Activated CD4-positive, alpha-beta T cell treated with anti-CD3 and anti-CD28 coated beads, Interleukin-2, amount 50 U/mL, for 48 hours (primary cell): ENCODE measurements around the gene ARHGEF40.

ENCODE experiments used
- DNase-seq, 2 experiments: peaks; one replicate each; pipeline ENCODE4 v3.0.0-alpha.2; 2020

ARHGEF40 gene

DNA sequence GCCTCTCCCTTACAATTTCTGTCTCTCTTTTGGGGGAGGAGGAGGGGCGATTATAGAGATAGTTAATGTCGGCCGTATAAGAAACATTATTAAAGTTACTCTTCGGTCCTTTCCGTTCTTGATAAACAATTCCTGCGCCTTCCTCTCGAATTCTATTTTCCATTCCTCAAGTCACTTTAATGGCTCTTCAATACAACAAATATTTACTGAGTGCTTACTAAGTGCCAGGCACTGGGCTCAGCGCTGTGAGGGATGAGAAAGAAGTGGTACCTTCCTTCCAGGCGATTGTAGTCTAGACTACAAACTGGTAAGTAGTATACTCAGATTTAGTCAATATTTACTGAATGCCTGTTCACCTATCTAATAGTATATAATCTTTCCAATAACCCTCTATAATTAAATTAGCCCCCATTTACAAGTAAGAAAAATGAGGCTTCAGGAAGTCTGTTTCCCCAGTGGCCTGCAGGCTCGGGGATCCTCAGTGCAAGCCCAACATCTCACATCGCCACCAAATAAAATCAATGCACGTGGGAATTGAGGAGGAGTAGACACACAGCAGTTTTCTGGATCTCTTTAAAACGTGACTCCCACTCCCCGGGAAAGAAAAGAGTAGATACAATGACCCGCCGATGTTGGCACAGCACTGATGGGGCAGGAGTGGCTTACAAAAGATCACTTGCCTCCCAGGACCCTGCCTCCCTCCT lies 28.9 kb downstream of the ARHGEF40 start:
- DNase-seq = no peak

DNA sequence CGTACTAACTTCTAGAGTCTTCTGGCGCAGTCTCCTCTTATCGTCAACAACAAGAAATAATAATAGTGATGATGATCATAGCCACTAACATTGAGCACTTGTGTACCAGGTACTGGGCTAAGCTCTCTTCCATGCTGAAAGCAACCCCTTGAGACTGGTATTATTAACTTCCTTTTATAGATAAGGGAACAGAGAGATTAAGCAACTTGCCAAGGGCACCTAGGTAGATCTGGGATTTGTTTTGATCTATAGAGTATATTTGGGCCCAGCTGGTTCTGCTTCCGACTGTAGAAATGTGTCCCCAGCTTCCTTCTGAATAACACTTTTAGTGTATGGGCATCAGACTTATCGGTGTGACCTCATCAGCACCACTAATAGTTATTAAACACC lies 29.5 kb downstream of the ARHGEF40 start:
- DNase-seq = no peak

DNA sequence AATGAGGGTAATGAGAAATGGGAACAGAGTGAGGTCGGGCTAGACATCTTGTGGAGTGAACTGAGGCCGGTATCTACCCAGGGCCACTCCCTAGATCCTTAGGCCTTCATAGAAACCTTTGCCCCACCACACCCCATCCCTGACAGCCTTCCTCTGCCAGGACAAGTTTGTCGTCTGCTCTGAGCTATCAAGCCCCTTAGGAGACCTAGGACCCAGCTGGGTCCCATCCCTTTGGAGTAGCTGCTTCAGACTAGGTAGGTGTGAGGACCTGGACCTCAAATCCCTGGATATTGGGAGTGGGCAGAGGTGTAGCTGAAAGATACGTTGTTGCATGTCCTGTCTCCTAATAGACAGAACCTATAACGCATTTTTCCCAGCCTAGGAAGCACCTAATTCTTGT lies 30.8 kb downstream of the ARHGEF40 start, which contains the start of gene TMEM253:
TMEM253 (plus strand) TSS at position 136 of the 400 bp plus-strand sequence. CDS start 278 bp downstream, outside the sequence.
- no peak for DNase-seq

DNA sequence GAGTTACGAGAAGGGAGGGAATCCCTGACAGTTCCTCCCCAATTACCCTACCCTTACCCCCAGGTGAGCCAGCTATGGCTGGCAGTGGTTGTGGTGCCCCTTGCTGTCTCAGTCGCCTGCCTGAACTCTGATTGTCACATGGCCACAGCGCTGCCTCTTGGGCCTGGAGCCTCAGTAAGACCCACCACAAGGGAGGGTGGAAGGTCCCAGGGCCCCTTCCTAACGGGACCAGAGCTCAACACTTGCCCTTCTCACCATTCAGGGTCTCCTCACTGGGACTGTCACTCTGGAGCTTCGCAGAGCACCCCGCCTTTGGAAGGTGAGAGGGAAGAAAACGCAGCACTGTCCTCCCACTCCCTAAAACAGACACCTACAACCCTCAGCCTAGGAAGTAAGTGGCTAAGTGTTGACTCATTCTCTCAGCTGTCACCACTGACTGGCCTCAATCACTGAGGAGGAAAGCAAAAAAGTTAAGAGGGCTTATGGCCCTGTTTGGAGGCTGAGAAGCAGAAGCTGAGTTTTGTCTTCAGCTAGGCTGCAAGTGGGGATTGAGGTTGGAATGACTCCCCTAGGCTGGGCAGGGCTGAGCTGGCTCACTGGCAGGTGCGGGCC lies 31.8 kb downstream of the ARHGEF40 start:
- no peak for DNase-seq

DNA sequence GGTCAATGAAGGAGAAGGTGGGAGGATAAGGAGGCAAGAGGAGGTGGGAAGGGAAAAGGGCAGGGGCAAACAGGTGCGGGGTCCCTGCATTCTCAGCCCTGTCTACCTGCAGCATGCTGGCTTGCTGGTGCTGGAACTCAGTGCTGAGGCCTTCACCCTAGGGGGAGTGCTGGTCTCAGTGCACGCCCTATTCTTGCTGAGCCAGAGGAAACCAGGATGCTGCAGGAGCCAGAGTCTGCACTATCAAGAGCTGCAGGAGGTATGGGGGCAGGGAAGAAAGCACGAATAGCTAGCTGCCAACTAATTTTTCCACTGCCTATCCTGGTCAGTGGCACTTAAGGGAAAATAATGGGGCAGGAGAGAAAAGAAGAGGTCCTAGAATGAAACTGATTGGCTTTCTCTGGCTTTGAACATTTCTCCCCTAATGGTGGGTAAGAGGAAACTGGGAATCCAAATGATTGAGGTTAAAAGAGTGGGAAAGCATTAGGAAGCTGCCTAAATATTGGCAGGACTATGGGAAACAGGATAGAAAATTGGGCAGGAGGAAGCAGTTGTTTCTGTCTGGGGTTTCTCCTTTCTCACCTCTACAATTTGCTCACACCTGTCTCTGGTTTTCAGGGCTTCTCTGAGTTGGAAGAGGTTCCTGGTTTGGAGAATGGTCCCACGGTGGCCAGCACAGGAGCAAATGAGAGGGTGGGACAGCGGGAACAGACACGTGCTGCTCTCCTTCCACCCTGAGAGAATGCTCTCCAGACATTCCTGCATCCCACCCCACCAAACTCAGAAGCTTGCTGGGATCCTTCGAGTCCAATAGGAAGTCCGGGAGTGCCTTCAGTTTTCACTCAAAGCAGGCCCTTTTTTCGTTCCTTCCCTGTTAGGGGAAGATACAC lies 32.7 kb downstream of the ARHGEF40 start:
- DNase-seq = no peak

DNA sequence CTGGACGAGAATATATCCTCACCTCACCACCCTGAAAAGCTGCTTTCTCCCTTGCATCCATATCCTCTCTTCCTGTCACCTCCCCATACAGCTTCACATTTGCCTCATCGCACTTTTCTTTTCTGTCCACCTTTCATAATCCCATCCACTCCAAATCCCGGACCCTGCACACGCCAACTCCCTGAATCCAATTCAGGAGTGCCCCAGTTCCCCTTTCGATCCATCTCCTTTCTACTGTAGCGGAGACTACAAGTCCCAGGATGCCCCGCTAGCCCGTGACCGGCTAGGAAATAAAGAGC lies 33.3 kb downstream of the ARHGEF40 start:
- DNase-seq = no peak

DNA sequence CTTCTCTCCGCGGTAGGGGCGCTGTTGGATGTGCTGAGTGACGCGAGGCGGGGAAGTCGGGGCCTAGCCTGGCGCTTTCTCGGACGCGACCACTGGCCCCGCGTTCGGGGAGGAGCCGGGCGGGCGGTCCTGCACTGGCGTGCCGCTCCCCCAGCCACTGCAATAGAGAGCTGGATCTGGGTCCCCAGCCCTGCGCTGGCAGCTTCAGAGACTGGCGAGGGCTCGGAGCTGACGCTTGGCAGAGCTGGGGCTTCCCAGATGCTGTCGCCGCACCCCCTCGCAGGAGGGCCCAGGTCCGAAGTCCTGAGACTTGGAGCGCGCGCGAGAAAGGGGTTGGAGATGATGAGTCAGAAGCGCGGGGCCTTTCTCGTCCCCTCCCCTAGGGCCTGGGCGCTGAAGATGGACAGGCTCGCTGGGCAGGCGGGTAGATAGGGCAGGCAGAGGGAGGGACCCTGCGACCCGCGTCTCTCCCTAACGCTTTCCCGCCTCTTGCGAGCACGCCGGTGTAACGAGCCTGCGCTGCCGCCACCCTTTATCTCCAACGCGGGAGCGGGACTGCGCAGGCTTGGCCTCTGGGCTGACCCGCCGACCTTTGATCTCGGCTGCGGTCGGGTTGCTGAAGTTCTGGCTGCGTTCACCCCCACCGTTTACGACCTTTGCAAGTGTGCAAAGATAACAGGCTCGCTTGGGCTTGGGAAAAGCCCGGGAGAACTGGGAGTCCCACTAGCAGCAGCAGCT lies 33.8 kb downstream of the ARHGEF40 start:
- DNase-seq = peak; percentile 94 to 96

DNA sequence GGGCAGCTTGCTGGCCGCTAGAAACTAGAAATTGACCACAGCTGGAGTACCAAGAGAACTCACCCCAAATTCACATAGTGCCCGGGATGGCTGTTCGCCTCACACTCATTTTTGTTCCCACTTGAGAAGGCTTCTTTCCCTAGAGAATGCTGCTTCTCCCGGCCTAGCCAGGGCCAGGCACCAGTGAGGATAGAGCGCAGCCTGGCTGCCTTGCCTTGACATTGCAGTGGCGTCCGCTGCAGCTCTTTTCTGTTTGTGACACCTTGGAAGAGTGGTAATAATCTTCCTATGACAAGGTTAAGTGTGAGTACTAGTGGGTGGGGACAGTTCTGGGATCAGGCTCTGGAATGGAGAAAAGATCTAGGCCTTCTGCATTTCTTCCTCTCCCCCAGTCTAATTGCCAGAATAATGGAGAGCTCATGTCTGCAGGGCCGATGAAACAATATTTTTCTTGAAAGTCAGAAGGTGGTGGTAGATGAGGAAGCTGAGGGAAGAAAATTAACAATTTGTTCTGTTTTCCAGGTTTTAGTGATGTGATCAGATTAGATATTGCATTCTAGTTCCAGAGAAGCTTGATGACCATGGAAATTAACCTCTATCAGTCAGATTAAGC lies 34.5 kb downstream of the ARHGEF40 start:
- peak; percentile 68 to 73 for DNase-seq

DNA sequence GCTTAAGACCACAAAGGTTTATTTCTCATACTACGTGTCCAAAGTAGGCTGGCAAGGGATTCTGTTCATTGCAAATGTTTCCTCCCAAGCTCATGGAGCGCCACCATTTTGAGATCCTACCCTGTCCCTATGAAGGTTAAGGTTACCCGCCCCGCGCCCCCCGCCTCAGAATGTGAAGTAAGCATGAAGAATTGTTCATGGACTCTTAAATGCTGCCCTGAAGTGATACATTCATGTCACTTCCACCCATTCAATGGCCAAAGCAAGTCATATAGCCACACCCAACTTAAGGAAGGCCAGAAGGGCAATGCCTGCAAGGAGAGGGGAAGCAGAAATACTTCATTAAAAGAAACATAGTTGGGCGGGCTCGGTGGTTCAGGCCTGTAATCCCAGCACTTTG lies 35.0 kb downstream of the ARHGEF40 start:
- DNase-seq = no peak

DNA sequence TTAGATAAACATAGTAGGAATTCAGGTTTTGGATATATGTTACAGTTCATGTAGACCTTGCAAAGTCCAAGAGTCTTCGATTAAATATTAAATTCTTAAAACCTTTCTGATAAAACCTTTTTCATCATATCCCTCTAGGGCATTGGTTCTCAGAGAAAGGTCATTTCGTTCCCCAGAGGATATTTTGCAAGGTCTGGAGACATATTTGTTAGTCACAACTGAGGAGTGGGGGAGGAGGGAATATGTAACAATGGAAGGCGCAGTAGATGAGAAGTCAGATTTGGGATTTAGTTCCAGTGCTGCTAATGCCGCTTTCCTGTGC lies 36.0 kb downstream of the ARHGEF40 start:
- DNase-seq = no peak

DNA sequence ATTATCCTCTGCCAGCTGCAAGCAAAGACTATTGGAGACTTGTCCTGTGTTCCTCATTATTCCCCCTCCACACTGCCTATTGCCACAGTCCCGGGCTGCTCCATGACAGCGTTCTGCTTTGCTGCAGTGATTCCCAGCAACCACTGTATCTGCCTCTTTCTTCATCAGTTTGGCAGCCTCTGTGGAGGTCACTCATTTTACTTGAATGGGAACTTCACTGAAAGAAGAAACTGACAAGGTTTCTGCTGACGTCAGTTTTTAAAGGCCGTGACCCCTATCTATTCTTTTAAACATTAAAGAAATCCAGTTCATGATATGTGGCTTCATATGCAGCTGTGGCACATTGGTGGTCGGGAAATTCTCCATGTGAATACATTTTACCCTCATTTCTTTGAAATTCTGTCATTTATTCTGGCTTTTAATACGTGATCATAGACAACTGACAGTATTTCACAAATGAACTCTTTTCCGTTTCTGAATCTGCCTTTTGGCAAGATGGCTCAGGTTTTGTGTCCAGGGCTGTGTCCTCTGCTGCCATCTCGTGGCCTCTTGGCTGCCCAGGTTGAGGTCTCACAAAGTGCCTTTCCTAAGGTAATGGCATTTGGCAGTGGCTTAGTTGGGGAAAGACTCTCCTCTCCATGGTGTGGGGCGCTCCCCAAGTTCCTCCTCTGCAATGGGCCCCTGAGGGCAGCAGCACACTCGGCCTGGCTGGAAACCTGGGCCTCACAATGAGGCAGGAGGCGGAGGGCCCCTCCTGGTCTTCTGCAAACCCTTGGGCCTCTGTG lies 36.6 kb downstream of the ARHGEF40 start:
- peak; percentile 84 to 87 for DNase-seq

DNA sequence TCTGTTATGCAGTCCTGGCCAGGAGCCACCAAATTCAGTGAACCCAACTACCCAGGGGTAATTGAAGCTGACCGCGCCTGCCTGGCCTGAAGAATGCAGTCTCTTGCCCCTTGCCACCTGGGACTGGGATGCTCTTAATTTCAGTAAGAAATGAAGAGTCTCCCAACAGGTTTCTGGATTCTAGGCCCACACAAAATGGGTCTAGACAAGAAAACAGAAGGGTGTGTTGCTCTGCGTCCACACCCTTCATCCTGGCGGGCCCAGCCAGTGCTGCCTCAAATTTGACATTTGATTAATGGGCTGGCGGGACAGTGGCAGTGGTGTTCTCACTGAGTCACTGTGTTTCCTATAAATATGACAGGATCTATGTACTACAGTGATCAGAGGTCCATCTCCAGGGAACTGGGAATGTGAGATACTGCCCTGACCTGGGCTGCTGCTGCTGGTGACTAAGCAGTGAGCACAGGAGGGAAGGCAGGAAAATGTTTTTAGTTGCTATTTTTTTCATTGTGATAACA lies 37.2 kb downstream of the ARHGEF40 start:
- no peak for DNase-seq

DNA sequence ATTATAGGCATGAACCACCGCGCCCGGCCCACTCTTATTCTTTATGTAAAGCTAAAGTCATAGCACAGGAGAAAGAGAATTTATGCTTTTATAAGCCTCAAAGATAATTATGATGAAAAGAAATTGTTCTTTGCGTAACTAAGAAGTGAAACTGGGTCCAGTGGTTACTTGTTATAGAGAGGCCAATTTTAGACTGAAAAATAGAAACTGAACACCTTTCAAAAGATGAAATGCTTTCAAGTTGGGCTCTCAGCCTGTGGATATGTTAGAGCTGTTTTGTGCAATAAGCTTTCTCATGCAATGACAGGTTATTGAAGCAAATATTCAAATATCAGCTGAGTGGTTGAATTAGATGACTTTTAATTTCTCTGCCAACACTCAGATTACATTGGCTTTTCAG lies 38.7 kb downstream of the ARHGEF40 start:
- no peak for DNase-seq

DNA sequence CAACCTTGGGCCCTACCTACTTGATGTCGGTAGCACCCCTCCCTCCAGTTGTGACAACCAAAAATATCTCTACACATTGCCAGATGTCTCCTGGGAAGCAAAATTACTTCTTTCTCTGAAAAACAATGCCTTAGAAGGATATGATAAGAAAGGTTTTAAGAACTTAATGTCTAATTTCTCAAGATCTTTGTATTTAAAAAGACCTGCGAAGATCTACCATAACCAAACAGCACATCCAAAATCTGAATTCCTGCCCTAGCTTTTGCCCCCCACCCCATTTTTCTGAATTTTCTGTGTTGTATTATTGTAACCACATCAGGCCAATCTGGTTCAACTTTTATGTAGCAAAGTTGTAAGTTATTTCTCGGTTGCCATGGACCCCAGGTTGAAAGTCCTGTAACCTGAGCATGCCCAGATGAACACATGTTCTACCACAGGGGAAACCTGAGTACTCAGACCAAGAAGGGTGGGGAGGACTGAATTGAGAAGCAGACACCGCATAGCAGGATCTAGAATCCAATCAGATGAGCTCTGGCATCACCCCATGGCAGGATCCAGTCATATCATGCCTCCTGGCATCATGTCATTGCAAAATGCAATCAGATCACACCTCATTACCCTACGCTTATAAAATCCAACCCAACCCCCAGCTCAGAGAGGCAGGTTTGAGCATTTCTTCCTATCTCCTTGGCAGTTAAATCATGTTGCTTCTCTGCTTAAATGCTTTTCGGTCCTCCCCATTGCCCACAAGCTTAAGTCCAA lies 39.5 kb downstream of the ARHGEF40 start:
- DNase-seq = peak; percentile 37 to 63

DNA sequence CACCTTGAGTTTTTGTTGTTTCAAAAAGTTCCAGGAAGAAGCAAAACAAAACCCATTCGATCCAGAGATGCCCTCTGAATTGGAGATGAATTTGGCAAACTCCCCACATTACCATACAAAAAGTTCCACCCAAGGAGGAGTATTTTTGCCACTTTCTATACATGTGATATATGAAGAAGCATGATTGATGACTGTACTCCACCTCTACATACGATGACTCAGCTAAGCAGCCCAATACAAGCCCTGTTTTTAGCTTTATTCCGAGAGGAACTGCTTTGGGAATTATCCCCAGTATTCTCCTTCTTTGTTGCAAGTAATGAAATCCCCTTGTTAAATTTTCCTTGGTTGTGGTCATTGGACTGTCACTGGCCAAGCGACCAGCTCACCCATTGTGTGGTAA lies 42.2 kb downstream of the ARHGEF40 start:
- no peak for DNase-seq

DNA sequence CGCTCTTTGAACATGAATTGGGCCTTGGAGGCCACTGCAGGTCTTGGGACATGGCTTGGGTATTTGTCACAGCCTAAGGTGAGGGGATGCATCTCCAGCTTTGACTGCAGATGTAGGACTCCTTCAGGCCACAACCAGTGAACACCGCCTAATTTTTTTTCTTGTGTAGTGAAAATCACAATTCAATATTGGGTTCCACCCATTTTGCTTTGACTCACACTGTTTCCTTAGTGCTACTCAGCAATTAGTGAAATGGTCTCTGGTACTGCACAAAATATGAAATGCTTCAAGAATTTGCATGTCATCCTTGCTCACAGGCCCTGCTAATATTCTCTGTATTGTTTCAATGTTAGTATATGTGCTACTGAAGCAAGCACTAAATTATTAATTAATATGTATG lies 43.3 kb downstream of the ARHGEF40 start:
- DNase-seq = no peak

DNA sequence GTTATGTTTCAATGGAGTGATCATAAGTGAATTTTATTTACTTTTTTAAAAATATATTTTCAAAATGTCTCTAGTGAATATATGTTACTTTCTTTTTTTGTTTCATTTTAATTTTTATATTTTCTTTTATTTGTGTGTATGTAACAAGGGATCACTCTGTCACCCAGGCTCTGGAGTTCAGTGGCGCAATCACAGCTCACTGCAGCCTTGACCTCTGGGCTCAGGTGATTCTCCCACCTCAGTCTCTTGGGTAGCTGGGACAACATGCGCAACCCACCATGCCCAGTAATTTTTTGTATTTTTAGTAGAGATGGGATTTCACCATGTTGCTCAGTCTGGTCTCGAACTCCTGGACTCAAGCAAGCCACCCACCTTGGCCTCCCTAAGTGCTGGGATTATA lies 48.8 kb downstream of the ARHGEF40 start:
- DNase-seq = no peak

DNA sequence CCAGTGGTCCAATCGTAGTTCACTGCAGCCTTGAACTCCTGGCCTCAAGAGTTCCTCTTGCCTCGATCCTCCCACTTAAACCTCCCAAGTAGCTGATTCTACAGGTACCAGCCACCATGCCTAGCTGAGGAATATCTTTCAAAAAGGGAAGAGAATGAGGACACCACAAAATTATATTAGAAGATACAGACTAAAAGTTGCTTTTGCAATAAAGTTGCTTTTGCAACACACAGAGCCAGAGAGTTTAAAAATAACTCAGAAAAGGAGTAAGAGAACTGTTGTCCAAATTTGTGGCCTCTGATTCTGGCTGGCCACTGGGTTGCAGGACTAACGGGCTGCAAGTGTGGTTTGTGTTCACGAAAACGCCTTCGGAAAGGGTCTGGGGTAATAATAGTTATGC lies 50.6 kb downstream of the ARHGEF40 start:
- DNase-seq = no peak

DNA sequence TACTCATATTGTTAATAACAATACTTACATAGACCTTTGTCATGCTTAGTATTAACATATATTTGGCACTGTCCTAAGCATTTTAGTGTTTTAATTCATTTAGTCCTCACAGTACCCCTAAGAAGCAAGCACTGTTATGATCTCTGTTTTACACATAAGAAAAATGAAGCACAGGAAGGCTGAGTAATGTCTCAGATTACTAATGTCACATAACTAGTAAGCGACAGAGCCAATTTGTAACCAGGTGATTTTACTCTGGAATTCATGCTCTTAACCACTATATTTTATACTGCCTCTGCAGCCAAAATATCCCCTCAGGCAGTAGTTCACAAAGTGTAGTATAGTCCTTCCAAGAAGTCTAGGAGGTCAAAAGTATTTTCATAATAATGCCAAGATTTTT lies 51.0 kb downstream of the ARHGEF40 start:
- no peak for DNase-seq

DNA sequence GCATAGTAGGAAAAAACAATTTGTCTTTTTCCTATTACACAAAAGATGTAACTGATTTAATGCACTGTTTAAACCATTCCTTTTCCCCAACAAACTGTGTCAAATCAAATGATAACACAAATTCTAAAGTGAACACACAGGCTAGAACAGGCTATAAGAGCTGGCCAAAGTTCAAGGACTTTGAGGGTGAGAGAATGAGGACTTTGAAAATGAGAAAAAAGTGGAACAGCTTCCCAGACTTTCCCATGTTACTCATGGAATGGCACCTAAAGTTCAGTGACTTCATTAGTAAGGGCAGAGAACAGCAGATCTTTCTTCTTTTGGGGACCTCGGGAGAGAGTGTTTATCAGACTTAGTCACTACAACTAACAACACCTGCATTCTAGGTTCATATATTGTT lies 53.3 kb downstream of the ARHGEF40 start:
- no peak for DNase-seq

DNA sequence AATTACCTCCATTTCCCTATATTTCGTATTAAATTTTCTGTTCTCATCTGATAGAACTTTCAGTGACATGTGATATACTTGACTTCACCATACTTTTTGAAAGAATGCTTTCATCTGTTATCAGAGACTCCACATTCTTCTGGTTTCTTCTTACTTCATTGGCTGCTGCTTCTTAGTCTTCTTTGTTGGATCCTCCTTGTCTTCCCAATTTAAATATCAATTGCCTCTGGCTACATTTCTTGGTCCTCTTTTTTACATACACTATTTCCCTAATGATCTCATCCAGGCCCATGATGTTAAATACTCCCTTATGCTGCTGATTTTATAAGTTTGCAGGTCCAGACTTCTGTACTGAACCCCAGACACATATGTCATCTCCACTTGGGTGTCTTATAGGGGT lies 63.8 kb downstream of the ARHGEF40 start:
- no peak for DNase-seq
